Neuronal stem cell (in vitro differentiated cells): Measurements from ENCODE around the gene SDHB.

Experiments
- DNase-seq: peaks from one replicate; pipeline ENCODE4 v3.0.0-alpha.2; 2013; ENCODE audit warnings: low spot score
- H2AFZ ChIP-seq: one replicate; pipeline ENCODE4 v1.6.1; 2013; ENCODE audit warnings: mild to moderate bottlenecking, low read length, inconsistent platforms
- H2AK5ac ChIP-seq: 2 replicates; pipeline ENCODE4 v1.6.1; 2013; ENCODE audit warnings: low read depth, mild to moderate bottlenecking, inconsistent platforms, low read length, moderate library complexity, mixed read lengths
- H2BK120ac ChIP-seq: 2 replicates; pipeline ENCODE4 v1.6.1; 2013; ENCODE audit warnings: low read depth, mild to moderate bottlenecking, inconsistent platforms, low read length, moderate library complexity, mixed read lengths
- H2BK12ac ChIP-seq: one replicate; pipeline ENCODE4 v1.6.1; 2013; ENCODE audit warnings: low read length, inconsistent platforms
- H2BK15ac ChIP-seq: 2 replicates; pipeline ENCODE4 v1.6.1; 2013; ENCODE audit warnings: mild to moderate bottlenecking, low read length, inconsistent platforms, mixed read lengths
- H2BK5ac ChIP-seq: one replicate; pipeline ENCODE4 v1.6.1; 2013; ENCODE audit warnings: inconsistent platforms, mild to moderate bottlenecking, low read length, moderate library complexity
- H3K14ac ChIP-seq: one replicate; pipeline ENCODE4 v1.6.1; 2013; ENCODE audit warnings: low read length, inconsistent platforms
- H3K18ac ChIP-seq: 2 replicates; pipeline ENCODE4 v1.6.1; 2013; ENCODE audit warnings: low read length, inconsistent platforms
- H3K23ac ChIP-seq: 2 replicates; pipeline ENCODE4 v1.6.1; 2013; ENCODE audit warnings: low read depth, mild to moderate bottlenecking, mixed read lengths, low read length, inconsistent platforms; ENCODE audit not compliant: poor library complexity
- H3K27ac ChIP-seq: replicated peaks from 3 replicates; pipeline ENCODE4 v1.5.1; 2013; ENCODE audit warnings: low read length, inconsistent platforms
- H3K27me3 ChIP-seq, 3 experiments: 2 replicates each; pipeline ENCODE4 v1.6.1; 2013; ENCODE audit warnings: low read length in 3 of 3, mild to moderate bottlenecking in 2 of 3, inconsistent platforms in 1 of 3, low read depth in 1 of 3, mixed read lengths in 1 of 3, moderate library complexity in 1 of 3; ENCODE audit not compliant: control insufficient read depth in 3 of 3, insufficient read depth in 3 of 3
- H3K36me3 ChIP-seq, 2 donors: replicated peaks in 1 of 2; 2 replicates each; pipeline ENCODE4 v1.6.1; 2013; ENCODE audit warnings: low read length in 2 of 2; ENCODE audit not compliant: control insufficient read depth in 2 of 2, insufficient read depth in 2 of 2
- H3K4ac ChIP-seq: 2 replicates; pipeline ENCODE4 v1.6.1; 2013; ENCODE audit warnings: inconsistent platforms, mild to moderate bottlenecking, low read length, moderate library complexity
- H3K4me1 ChIP-seq, 2 donors: 1 replicate in 1 of 2; 2 replicates in 1 of 2; pipeline ENCODE4 v1.6.1; 2013; ENCODE audit warnings: low read length in 2 of 2, low read depth in 1 of 2; ENCODE audit not compliant: control insufficient read depth in 2 of 2, insufficient read depth in 1 of 2
- H3K4me2 ChIP-seq: one replicate; pipeline ENCODE4 v1.6.1; 2013; ENCODE audit warnings: mild to moderate bottlenecking, low read length, inconsistent platforms; ENCODE audit not compliant: insufficient read depth, poor library complexity, severe bottlenecking
- H3K4me3 ChIP-seq, 2 donors: 2 replicates each; pipeline ENCODE4 v1.5.1; 2013; ENCODE audit warnings: low read length in 2 of 2, mild to moderate bottlenecking in 2 of 2, inconsistent platforms in 1 of 2, moderate library complexity in 1 of 2
- H3K79me1 ChIP-seq: one replicate; pipeline ENCODE4 v1.6.1; 2013; ENCODE audit warnings: low read depth, mild to moderate bottlenecking, inconsistent platforms, low read length, moderate library complexity
- H3K9ac ChIP-seq: one replicate; pipeline ENCODE4 v1.6.1; 2013; ENCODE audit warnings: mild to moderate bottlenecking, low read depth, low read length, inconsistent platforms; ENCODE audit not compliant: poor library complexity
- H3K9me3 ChIP-seq, 2 donors: replicated peaks in 1 of 2; 2 replicates each; pipeline versions ENCODE3 to v1.6.1; 2013; ENCODE audit warnings: low read length in 2 of 2, mild to moderate bottlenecking in 2 of 2, inconsistent platforms in 1 of 2, low read depth in 1 of 2, mixed read lengths in 1 of 2, moderate library complexity in 1 of 2; ENCODE audit not compliant: control insufficient read depth in 2 of 2, insufficient read depth in 1 of 2
- H4K8ac ChIP-seq: one replicate; pipeline ENCODE4 v1.6.1; 2013; ENCODE audit warnings: low read depth, mild to moderate bottlenecking, inconsistent platforms, low read length, moderate library complexity
- H4K91ac ChIP-seq: one replicate; pipeline ENCODE4 v1.6.1; 2013; ENCODE audit warnings: low read length, low read depth, mild to moderate bottlenecking, inconsistent platforms; ENCODE audit not compliant: poor library complexity
- WGBS, 2 donors: extraction: QIAGEN DNeasy Blood & Tissue Kit; methylation state at CpG; one replicate each; pipeline ENCODE4 v1.1.7; 2013; ENCODE audit warnings: missing lambda C conversion rate in 2 of 2, mixed read lengths in 1 of 2; ENCODE audit not compliant: insufficient read length in 2 of 2, insufficient replicate concordance in 1 of 2; ENCODE audit errors: extremely low coverage in 2 of 2; 5-methylcytosine and 5-hydroxymethylcytosine counted together

The SDHB gene

GRCh38 chr1:17002524-17002902 is 51.3 kb downstream of the SDHB start:
- H2BK15ac ChIP-seq: no peak overlapping the region
- H3K9ac ChIP-seq: peak overlapping the region; percentile 44
- H2AK5ac ChIP-seq: no peak overlapping the region
- no peak overlapping the region for H4K8ac ChIP-seq
- no peak overlapping the region for H3K23ac ChIP-seq
- peaks cover 2% of the 10 kb centered on the region for H3K79me1 ChIP-seq
- H2BK5ac ChIP-seq: no peak overlapping the region
- no peak overlapping the region for H3K4me3 ChIP-seq
- no peak overlapping the region for H3K18ac ChIP-seq
- no peak for DNase-seq
- no peak overlapping the region for H2BK12ac ChIP-seq
- no peaks in the 10 kb centered on the region for H3K9me3 ChIP-seq
- no peak overlapping the region for H3K4ac ChIP-seq
- no peak overlapping the region for H2BK120ac ChIP-seq
- WGBS, 2 donors: no CpG with 5 or more reads among the region's 4 CpGs
- H3K27me3 ChIP-seq: no peaks in the 10 kb centered on the region
- no peak overlapping the region for H2AFZ ChIP-seq
- H3K27ac ChIP-seq: no peak overlapping the region
- H4K91ac ChIP-seq: no peak overlapping the region
- no peak overlapping the region for H3K14ac ChIP-seq
- peaks cover 25 to 47% of the 10 kb centered on the region in 2 donors for H3K36me3 ChIP-seq
- no peak overlapping the region for H3K4me2 ChIP-seq
- no peaks in the 10 kb centered on the region for H3K4me1 ChIP-seq

GRCh38 chr1:17001760-17002523 is 51.9 kb downstream of the SDHB start:
- Histone ChIP-seq H4K8ac (no peak overlapping the region), H2BK15ac (no peak overlapping the region), H3K4me2 (no peak overlapping the region), H4K91ac (no peak overlapping the region), H2BK12ac (no peak overlapping the region), H3K4me3 (peak overlapping the region in 1 of 2 donors; percentile 30), H3K4me1 (no peaks in the 10 kb centered on the region), H3K9ac (no peak overlapping the region), H3K27ac (no peak overlapping the region), H2BK5ac (no peak overlapping the region), H3K18ac (no peak overlapping the region), H2BK120ac (no peak overlapping the region), H2AFZ (no peak overlapping the region), H3K4ac (no peak overlapping the region), H3K79me1 (peaks cover 2% of the 10 kb centered on the region), H3K9me3 (no peaks in the 10 kb centered on the region), H3K23ac (no peak overlapping the region), H2AK5ac (no peak overlapping the region), H3K27me3 (no peaks in the 10 kb centered on the region), H3K14ac (no peak overlapping the region), H3K36me3 (peaks cover 28 to 47% of the 10 kb centered on the region in 2 donors)
- WGBS, 2 donors: no CpG with 5 or more reads among the region's 19 CpGs
- no peak for DNase-seq

- Histone ChIP-seq H2BK5ac (no peak overlapping the region), H2AFZ (no peak overlapping the region), H2BK12ac (no peak overlapping the region), H3K9me3 (no peaks in the 10 kb centered on the region), H3K9ac (no peak overlapping the region), H3K18ac (no peak overlapping the region), H3K79me1 (peaks cover 4% of the 10 kb centered on the region), H4K91ac (no peak overlapping the region), H3K4me2 (no peak overlapping the region), H3K27me3 (no peaks in the 10 kb centered on the region), H2BK15ac (no peak overlapping the region), H4K8ac (no peak overlapping the region), H2AK5ac (no peak overlapping the region), H3K4me3 (no peak overlapping the region), H3K36me3 (peaks cover 26 to 46% of the 10 kb centered on the region in 2 donors), H3K23ac (no peak overlapping the region), H3K27ac (no peak overlapping the region), H3K14ac (no peak overlapping the region), H2BK120ac (no peak overlapping the region), H3K4ac (no peak overlapping the region), H3K4me1 (no peaks in the 10 kb centered on the region)
- no peak for DNase-seq
- no CpG with 5 or more reads among the region's 8 CpGs for WGBS, 2 donors
Observed at GRCh38 chr1:16999863-17000262, 54.0 kb downstream of the SDHB start.

GRCh38 chr1:16998589-16998988 is 55.2 kb downstream of the SDHB start:
- H2BK12ac ChIP-seq: no peak overlapping the region
- no peak overlapping the region for H3K14ac ChIP-seq
- H2BK15ac ChIP-seq: no peak overlapping the region
- WGBS, 2 donors: no CpG with 5 or more reads among the region's 10 CpGs
- no peak overlapping the region for H3K18ac ChIP-seq
- DNase-seq: no peak
- H2AFZ ChIP-seq: no peak overlapping the region
- no peak overlapping the region for H2BK5ac ChIP-seq
- H4K8ac ChIP-seq: no peak overlapping the region
- no peaks in the 10 kb centered on the region for H3K9me3 ChIP-seq
- H3K27me3 ChIP-seq: no peaks in the 10 kb centered on the region
- H2AK5ac ChIP-seq: no peak overlapping the region
- H3K4me2 ChIP-seq: no peak overlapping the region
- H3K9ac ChIP-seq: no peak overlapping the region
- H3K4me1 ChIP-seq: no peaks in the 10 kb centered on the region
- H3K79me1 ChIP-seq: peaks cover 4% of the 10 kb centered on the region
- no peak overlapping the region for H3K27ac ChIP-seq
- H3K4me3 ChIP-seq: no peak overlapping the region
- H4K91ac ChIP-seq: no peak overlapping the region
- H3K36me3 ChIP-seq: peaks cover 19 to 35% of the 10 kb centered on the region in 2 donors
- no peak overlapping the region for H3K23ac ChIP-seq
- H2BK120ac ChIP-seq: no peak overlapping the region
- H3K4ac ChIP-seq: no peak overlapping the region
